Mucosa of rectum (tissue), 2 donors: ENCODE data around the gene LRMDA.

Experiments
- H3K27ac ChIP-seq, 2 donors: one replicate each; pipeline ENCODE4 v1.7.0; 2013; ENCODE audit warnings: inconsistent platforms in 2 of 2, low read depth in 2 of 2, low read length in 2 of 2
- H3K27me3 ChIP-seq, 2 donors: one replicate each; pipeline ENCODE4 v1.7.0; 2013; ENCODE audit warnings: low read length in 2 of 2; ENCODE audit not compliant: control insufficient read depth in 2 of 2, insufficient read depth in 2 of 2
- H3K36me3 ChIP-seq, 2 donors: one replicate each; pipeline ENCODE4 v1.7.0; 2013; ENCODE audit warnings: low read length in 2 of 2; ENCODE audit not compliant: control insufficient read depth in 2 of 2, insufficient read depth in 2 of 2
- H3K4me1 ChIP-seq, 2 donors: one replicate each; pipeline ENCODE4 v1.7.0; 2013; ENCODE audit warnings: low read length in 2 of 2, mild to moderate bottlenecking in 1 of 2; ENCODE audit not compliant: control insufficient read depth in 2 of 2, insufficient read depth in 2 of 2
- H3K4me3 ChIP-seq, 2 donors: one replicate each; pipeline ENCODE4 v1.7.0; 2013; ENCODE audit warnings: low read length in 2 of 2
- H3K9ac ChIP-seq, 2 donors: one replicate each; pipeline ENCODE4 v1.7.0; 2013; ENCODE audit warnings: low read length in 2 of 2, low read depth in 1 of 2, mild to moderate bottlenecking in 1 of 2
- H3K9me3 ChIP-seq, 2 donors: one replicate each; pipeline ENCODE4 v1.7.0; 2013; ENCODE audit warnings: low read length in 2 of 2; ENCODE audit not compliant: control insufficient read depth in 2 of 2
- donor health status: healthy.
- donor health status: Normal muscosa, but diverticular disease.

Gene LRMDA

GRCh38 chr10:75955973-75956502, 524.6 kb downstream of the LRMDA start:
- no peak overlapping the region for H3K27ac ChIP-seq

GRCh38 chr10:75956624-75957023, 525.2 kb downstream of the LRMDA start:
- H3K4me1 ChIP-seq: no peaks in the 10 kb centered on the region
- no peak overlapping the region for H3K4me3 ChIP-seq
- no peaks in the 10 kb centered on the region for H3K9me3 ChIP-seq
- H3K27ac ChIP-seq: no peak overlapping the region
- H3K27me3 ChIP-seq: no peaks in the 10 kb centered on the region
- H3K36me3 ChIP-seq: no peaks in the 10 kb centered on the region
- H3K9ac ChIP-seq: no peak overlapping the region

More at GRCh38 chr10:75955973-75956502, 524.6 kb downstream of the LRMDA start:
- no peaks in the 10 kb centered on the region for H3K36me3 ChIP-seq
- H3K27me3 ChIP-seq: no peaks in the 10 kb centered on the region
- no peak overlapping the region for H3K4me3 ChIP-seq
- H3K9me3 ChIP-seq: no peaks in the 10 kb centered on the region
- H3K9ac ChIP-seq: no peak overlapping the region
- H3K4me1 ChIP-seq: no peaks in the 10 kb centered on the region

GRCh38 chr10:75957314-75958120, 526.1 kb downstream of the LRMDA start:
- no peaks in the 10 kb centered on the region for H3K9me3 ChIP-seq
- no peaks in the 10 kb centered on the region for H3K27me3 ChIP-seq
- no peaks in the 10 kb centered on the region for H3K4me1 ChIP-seq
- no peaks in the 10 kb centered on the region for H3K36me3 ChIP-seq
- no peak overlapping the region for H3K27ac ChIP-seq
- H3K4me3 ChIP-seq: no peak overlapping the region
- no peak overlapping the region for H3K9ac ChIP-seq

DNA sequence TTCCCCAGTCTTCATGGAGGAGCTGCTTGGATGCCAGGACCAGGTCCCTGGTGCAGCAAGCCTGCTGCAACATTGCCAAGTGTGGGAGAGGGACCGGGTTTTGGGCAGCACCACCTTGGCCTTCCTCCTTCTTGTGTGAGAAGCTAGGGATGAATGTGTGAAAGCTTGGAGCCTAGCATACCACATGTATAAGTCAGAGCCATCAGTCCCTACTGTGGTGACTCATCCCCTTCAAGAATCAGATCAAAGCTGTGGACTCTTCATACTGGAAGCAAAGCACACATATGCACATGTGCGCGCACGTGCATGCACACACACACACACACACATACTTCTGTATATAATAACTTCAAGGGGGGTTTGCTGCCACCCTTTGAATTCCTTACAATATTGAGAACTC, 527.8 kb downstream of the LRMDA start:
- Histone ChIP-seq H3K4me1 (no peaks in the 10 kb centered on the region), H3K4me3 (no peak overlapping the region), H3K9me3 (no peaks in the 10 kb centered on the region), H3K27ac (no peak overlapping the region), H3K27me3 (no peaks in the 10 kb centered on the region), H3K36me3 (no peaks in the 10 kb centered on the region), H3K9ac (no peak overlapping the region)

GRCh38 chr10:75959912-75960311, 528.5 kb downstream of the LRMDA start:
- H3K9me3 ChIP-seq: no peaks in the 10 kb centered on the region

GRCh38 chr10:75962395-75963061, 531.1 kb downstream of the LRMDA start:
- Histone ChIP-seq H3K4me1 (no peaks in the 10 kb centered on the region), H3K27ac (no peak overlapping the region), H3K36me3 (no peaks in the 10 kb centered on the region), H3K9ac (no peak overlapping the region), H3K4me3 (no peak overlapping the region), H3K27me3 (no peaks in the 10 kb centered on the region), H3K9me3 (no peaks in the 10 kb centered on the region)

More at GRCh38 chr10:75959912-75960311, 528.5 kb downstream of the LRMDA start:
- H3K27me3 ChIP-seq: no peaks in the 10 kb centered on the region
- no peaks in the 10 kb centered on the region for H3K4me1 ChIP-seq
- no peaks in the 10 kb centered on the region for H3K36me3 ChIP-seq
- no peak overlapping the region for H3K9ac ChIP-seq
- no peak overlapping the region for H3K4me3 ChIP-seq
- H3K27ac ChIP-seq: no peak overlapping the region

GRCh38 chr10:75967491-75967890, 536.1 kb downstream of the LRMDA start:
- H3K4me1 ChIP-seq: no peaks in the 10 kb centered on the region
- no peaks in the 10 kb centered on the region for H3K9me3 ChIP-seq
- H3K27me3 ChIP-seq: no peaks in the 10 kb centered on the region
- H3K36me3 ChIP-seq: no peaks in the 10 kb centered on the region
- H3K27ac ChIP-seq: no peak overlapping the region
- no peak overlapping the region for H3K4me3 ChIP-seq
- no peak overlapping the region for H3K9ac ChIP-seq

DNA sequence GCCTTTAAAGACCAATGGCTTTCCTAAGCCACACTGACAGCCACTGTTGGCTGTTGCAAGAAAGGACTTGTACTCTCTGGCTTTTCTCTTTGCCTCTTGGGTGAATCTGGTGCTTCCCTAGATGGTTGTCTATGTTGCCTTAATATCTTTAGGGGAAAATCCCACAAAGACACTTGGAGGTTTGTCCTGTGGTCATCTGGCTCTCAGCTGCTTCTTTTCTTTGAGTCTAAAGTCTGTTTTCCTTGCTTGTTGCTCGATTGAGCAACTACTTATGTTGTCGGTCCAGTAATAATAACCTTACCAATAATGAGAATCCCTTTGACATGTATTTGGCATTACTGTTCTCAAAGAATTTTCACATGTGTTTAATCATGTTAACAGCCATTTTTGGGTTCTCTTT, 537.6 kb downstream of the LRMDA start:
- Histone ChIP-seq H3K4me1 (no peaks in the 10 kb centered on the region), H3K9ac (no peak overlapping the region), H3K4me3 (no peak overlapping the region)

DNA sequence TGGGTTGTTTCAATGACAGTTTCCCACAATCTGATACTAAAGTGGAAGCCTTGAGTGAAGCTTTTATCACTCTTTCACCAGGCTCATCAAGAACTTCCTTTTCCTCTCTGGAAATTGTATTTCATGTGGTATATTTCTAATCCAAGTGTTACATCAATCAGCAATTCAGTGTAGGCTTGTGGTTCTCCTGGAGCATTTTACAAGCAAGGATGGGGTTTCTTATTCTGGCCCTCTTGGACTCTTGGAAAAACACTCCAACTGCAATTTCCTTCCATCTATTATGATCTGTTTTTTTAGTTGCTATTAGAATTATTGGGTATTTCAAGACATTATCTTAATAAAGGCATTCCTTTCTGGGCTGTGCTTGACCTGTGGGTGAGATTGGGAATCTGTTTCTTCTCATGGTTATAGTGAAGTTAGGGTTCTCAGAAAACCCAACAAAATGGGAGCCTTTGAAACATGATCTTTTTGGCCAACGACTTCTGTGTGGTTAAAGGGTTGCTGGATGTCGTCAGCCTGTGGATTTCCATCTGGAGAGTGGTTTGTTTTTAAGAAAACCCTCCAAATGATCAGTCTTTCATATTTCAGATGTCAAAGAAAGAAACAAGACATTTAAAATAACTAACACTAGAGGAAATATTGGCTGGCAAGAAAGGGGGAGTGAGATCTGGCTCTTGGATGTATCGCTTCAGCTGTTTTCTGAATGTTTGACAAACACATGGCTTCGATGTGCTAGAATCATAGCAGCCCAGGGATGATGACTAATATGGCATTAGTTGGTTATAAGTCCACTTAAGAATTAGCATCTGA, 540.2 kb downstream of the LRMDA start:
- no peak overlapping the region for H3K27ac ChIP-seq
- no peaks in the 10 kb centered on the region for H3K4me1 ChIP-seq
- no peak overlapping the region for H3K9ac ChIP-seq
- no peaks in the 10 kb centered on the region for H3K36me3 ChIP-seq
- H3K9me3 ChIP-seq: no peaks in the 10 kb centered on the region
- H3K4me3 ChIP-seq: no peak overlapping the region
- H3K27me3 ChIP-seq: no peaks in the 10 kb centered on the region

More for the DNA sequence above, 537.6 kb downstream of the LRMDA start:
- Histone ChIP-seq H3K9me3 (no peaks in the 10 kb centered on the region), H3K27me3 (no peaks in the 10 kb centered on the region), H3K36me3 (no peaks in the 10 kb centered on the region), H3K27ac (no peak overlapping the region)
